Caco-2 (cell line): ENCODE results near the gene OTOP1. TPM values are rescaled to one million over a fixed set of nuclear protein-coding genes. Genes with fewer than 3 reads are reported as not detected.
"Not testable (repeated sequence)": the region's sequence is repeated elsewhere in the genome, so short reads cannot be mapped to it uniquely, and the experiment has no call there.

ENCODE experiments used
- BruUV-seq: library from RNA; stranded (reverse); fragments of 400-500 nt; replicated peaks from 2 replicates; lab custom pipeline; 2021; lab: Mats Ljungman, UMichigan
- CTCF ChIA-PET: fragments of 300-600 bp; sonication (Branson Sonifier 250); formaldehyde crosslinking; loops from one replicate; lab custom pipeline; 2022; ENCODE audit warnings: antibody characterized with exemption; lab: Charles Lee
- POLR2A ChIA-PET: fragments of 300-600 bp; sonication (Branson Sonifier 250); formaldehyde crosslinking; loops from one replicate; lab custom pipeline; 2022; ENCODE audit warnings: antibody characterized with exemption; lab: Charles Lee
- DNase-seq, 2 experiments: peaks; one replicate each; pipeline versions ENCODE4 v3.0.0 to v3.0.0-alpha.2; 2020 to 2022
- H3K27me3 ChIP-seq: replicated peaks from 2 replicates; pipeline ENCODE4 v1.6.0; 2011; ENCODE audit warnings: low read length; ENCODE audit not compliant: control insufficient read depth, insufficient read depth
- H3K36me3 ChIP-seq: 2 replicates; pipeline ENCODE4 v1.5.1; 2011; ENCODE audit warnings: low read length; ENCODE audit not compliant: control insufficient read depth, insufficient read depth
- H3K4me1 ChIP-seq: fragments of 250-450 bp; sonication (Bioruptor Pico); 2 replicates; pipeline ENCODE4 v1.5.1; 2020; ENCODE audit warnings: mild to moderate bottlenecking
- H3K4me3 ChIP-seq: 2 replicates; pipeline ENCODE4 v1.5.1; 2011; ENCODE audit warnings: low read depth, mild to moderate bottlenecking, control low read depth, low read length
- H3K9me3 ChIP-seq: fragments of 250-450 bp; sonication (Bioruptor Pico); 2 replicates; pipeline ENCODE4 v1.5.1; 2020; ENCODE audit warnings: mild to moderate bottlenecking, moderate library complexity
- H3K27ac Mint-ChIP-seq: one replicate; pipeline ENCODE4 v1.8.0; 2022; ENCODE audit warnings: mixed read lengths; ENCODE audit not compliant: unreplicated experiment
- H3K27me3 Mint-ChIP-seq: one replicate; pipeline ENCODE4 v1.8.0; 2022; ENCODE audit warnings: mixed read lengths; ENCODE audit not compliant: insufficient read depth, unreplicated experiment
- H3K36me3 Mint-ChIP-seq: one replicate; pipeline ENCODE4 v1.8.0; 2022; ENCODE audit warnings: mild to moderate bottlenecking, mixed read lengths; ENCODE audit not compliant: insufficient read depth, unreplicated experiment
- H3K4me1 Mint-ChIP-seq: one replicate; pipeline ENCODE4 v1.8.0; 2022; ENCODE audit warnings: low read depth, mixed read lengths; ENCODE audit not compliant: unreplicated experiment
- H3K4me3 Mint-ChIP-seq: one replicate; pipeline ENCODE4 v1.8.0; 2022; ENCODE audit warnings: mild to moderate bottlenecking, moderate library complexity, mixed read lengths; ENCODE audit not compliant: unreplicated experiment
- H3K9me3 Mint-ChIP-seq: one replicate; pipeline ENCODE4 v1.8.0; 2022; ENCODE audit warnings: mixed read lengths; ENCODE audit not compliant: unreplicated experiment
- intact Hi-C: fragments of 100-400 bp; cut with micrococcal nuclease; formaldehyde crosslinking; loops from one replicate; pipeline ENCODE4 v1.10.0; 2022; ENCODE audit not compliant: unreplicated experiment
- total RNA-seq: library from RNA; stranded (reverse); gene quantifications from 2 replicates; pipeline ENCODE4 v1.2.3, GENCODE V29; 2022

OTOP1 gene
- total RNA-seq, 1 experiment from 2014 or later, result not detected

DNA sequence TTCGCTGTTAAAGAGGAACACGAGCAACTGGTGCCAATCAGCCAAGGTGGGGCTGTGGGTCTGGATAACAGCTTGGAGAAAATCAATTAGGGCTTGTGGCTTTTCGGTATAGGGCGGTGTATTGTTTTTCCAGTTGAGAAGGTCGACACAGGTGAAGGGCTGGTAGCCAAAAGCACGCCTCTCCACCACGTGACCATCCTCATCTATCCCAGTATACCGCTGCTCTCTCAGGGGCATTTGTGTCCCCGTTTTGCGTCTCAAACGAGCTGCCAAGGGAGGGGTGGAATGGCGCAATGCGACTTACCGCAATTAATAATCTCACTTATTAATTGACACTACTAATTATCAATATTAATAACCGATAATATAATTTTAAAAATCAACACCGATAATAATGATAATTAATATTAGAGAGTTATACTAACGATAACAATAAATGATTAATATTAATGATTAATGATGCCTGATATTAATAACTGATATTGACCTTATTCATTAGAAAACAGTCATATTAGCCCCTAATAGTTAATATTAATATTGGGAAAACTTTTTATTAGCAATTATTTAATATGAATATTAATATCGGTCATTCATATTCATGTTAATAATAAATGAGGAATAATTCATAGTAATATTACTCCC is 62.1 kb downstream of the OTOP1 start:
- POLR2A ChIA-PET, intact Hi-C loops, H3K27ac Mint-ChIP-seq, H3K36me3 Mint-ChIP-seq, H3K9me3 Mint-ChIP-seq, CTCF ChIA-PET, BruUV-seq, H3K4me3 ChIP-seq, H3K4me1 ChIP-seq, H3K9me3 ChIP-seq, H3K4me3 Mint-ChIP-seq, H3K36me3 ChIP-seq, DNase-seq, H3K27me3 ChIP-seq, H3K27me3 Mint-ChIP-seq: not testable (repeated sequence)
- H3K4me1 Mint-ChIP-seq, result peaks cover 11% of the 10 kb centered on the region

DNA sequence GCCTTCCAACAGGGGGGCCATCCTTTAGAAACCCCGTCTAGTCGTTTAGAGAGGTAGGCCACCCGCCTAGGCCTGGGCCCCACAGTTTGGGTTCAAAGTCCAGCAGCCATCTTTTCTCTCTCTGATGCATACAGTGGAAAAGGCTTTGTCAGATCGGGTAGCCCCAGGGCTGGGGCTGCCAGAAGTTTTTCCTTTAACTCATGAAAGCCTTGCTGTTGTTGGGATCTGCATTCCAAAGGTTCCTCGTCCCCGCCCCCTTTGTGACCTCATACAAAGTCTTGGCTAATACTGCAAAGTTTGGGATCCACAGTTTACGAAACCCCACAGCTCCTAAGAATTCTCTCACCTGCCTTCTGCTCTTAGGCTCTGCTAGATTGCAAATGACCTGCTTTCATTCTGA is 64.5 kb downstream of the OTOP1 start:
- H3K4me3 ChIP-seq, CTCF ChIA-PET, H3K9me3 ChIP-seq, H3K36me3 ChIP-seq, H3K4me1 ChIP-seq, H3K36me3 Mint-ChIP-seq, H3K27me3 ChIP-seq, H3K9me3 Mint-ChIP-seq, H3K4me3 Mint-ChIP-seq, intact Hi-C loops, H3K4me1 Mint-ChIP-seq, POLR2A ChIA-PET, H3K27me3 Mint-ChIP-seq, BruUV-seq, H3K27ac Mint-ChIP-seq: not testable (repeated sequence)
- peak; percentile 65 to 68 for DNase-seq

DNA sequence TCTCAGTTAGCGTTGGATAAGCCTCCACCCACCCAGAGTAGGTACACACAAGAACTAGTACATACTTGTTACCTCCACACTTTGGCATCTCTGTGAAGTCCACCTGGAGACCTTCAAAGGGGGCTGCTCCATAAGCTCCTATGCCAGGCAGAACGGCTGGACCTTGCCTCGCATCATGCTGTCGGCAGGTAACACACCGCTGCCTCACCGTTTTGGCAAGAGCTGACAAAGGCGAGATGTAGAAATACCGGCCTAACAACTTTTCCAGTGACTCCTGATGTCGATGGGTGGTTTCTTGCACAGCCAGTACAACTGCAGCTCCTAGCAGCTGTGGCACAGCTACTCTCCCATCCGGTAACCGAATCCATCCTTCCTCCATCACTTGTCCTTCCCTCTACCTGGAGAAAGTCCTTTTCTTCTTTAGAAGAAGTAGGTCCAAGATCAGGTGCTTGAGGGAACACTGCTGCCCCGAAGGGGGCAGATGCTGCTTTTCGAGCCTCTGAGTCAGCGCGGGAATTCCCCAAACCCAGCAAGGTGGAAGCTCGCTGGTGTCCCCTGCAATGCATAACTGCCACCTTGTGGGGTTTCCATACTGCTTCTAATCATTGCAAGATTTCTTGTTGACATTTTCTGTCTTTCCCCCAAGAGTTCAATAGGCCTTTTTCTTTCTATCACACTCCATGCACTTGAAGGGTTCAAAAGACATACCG is 65.6 kb downstream of the OTOP1 start:
- H3K9me3 Mint-ChIP-seq, BruUV-seq, H3K9me3 ChIP-seq, H3K27me3 ChIP-seq, H3K27ac Mint-ChIP-seq, H3K36me3 ChIP-seq, H3K4me1 Mint-ChIP-seq, H3K4me3 ChIP-seq, H3K4me3 Mint-ChIP-seq, POLR2A ChIA-PET, intact Hi-C loops, H3K27me3 Mint-ChIP-seq, H3K36me3 Mint-ChIP-seq, CTCF ChIA-PET, H3K4me1 ChIP-seq: not testable (repeated sequence)
- peak; percentile 37 to 49 for DNase-seq

GRCh38 chr4:4145622-4146021 is 81.1 kb downstream of the OTOP1 start:
- H3K4me1 Mint-ChIP-seq, H3K36me3 Mint-ChIP-seq, H3K27me3 ChIP-seq, H3K27ac Mint-ChIP-seq, H3K9me3 Mint-ChIP-seq, CTCF ChIA-PET, H3K9me3 ChIP-seq, H3K4me1 ChIP-seq, H3K4me3 ChIP-seq, H3K4me3 Mint-ChIP-seq, H3K27me3 Mint-ChIP-seq, DNase-seq, POLR2A ChIA-PET, H3K36me3 ChIP-seq, intact Hi-C loops, BruUV-seq: not testable (repeated sequence)

DNA sequence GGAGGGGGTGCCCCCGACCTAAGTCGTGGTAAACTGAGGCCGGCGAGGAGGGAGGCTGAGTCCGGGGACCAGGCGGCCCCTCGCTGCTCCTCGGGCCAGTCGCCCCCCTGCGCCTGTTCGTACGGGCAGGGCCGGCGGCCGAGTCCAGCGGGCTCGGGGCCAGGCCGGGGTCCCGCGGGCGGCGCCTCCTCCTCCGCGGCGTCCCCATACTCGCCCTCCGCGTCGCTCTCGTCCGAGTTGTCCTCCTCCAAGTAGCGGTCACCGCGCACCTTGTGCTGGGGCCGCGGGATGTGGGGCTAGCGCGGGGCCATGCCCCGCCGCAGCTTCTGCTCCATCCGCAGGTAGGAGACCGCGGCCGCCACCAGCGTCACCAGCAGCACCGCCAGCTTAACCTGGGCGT is 83.4 kb downstream of the OTOP1 start:
- H3K4me1 Mint-ChIP-seq, H3K9me3 Mint-ChIP-seq, H3K4me3 ChIP-seq, H3K4me3 Mint-ChIP-seq, intact Hi-C loops, H3K27me3 ChIP-seq, BruUV-seq, DNase-seq, H3K4me1 ChIP-seq, CTCF ChIA-PET, H3K27me3 Mint-ChIP-seq, H3K9me3 ChIP-seq, H3K36me3 Mint-ChIP-seq, POLR2A ChIA-PET, H3K36me3 ChIP-seq, H3K27ac Mint-ChIP-seq: not testable (repeated sequence)

DNA sequence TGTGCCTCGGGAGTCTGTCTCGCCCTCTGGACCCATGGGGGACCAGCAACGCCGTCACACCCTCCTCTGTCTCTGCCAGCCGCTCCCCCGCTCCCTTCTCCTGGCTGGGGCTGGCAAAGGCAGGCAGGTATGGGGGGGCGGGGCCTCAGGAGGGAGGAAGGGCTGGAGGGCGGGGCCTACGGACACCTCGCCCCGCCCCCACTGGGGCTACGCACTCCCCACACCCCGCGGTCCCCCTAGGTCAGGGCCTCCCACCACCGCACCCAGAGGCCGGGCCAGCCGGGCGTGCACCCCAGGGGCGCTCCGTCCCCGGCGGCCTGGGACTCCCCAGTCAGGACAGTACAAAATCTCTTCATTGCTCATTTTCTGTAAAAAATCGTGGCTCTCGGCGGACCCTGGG is 84.0 kb downstream of the OTOP1 start:
- intact Hi-C loops, DNase-seq, H3K9me3 Mint-ChIP-seq, H3K36me3 Mint-ChIP-seq, BruUV-seq, H3K4me1 ChIP-seq, H3K27ac Mint-ChIP-seq, H3K27me3 Mint-ChIP-seq, H3K36me3 ChIP-seq, H3K4me1 Mint-ChIP-seq, H3K9me3 ChIP-seq, CTCF ChIA-PET, H3K27me3 ChIP-seq, POLR2A ChIA-PET, H3K4me3 Mint-ChIP-seq, H3K4me3 ChIP-seq: not testable (repeated sequence)

- H3K36me3 ChIP-seq, H3K9me3 Mint-ChIP-seq, CTCF ChIA-PET, H3K36me3 Mint-ChIP-seq, POLR2A ChIA-PET, H3K9me3 ChIP-seq, DNase-seq, H3K27me3 ChIP-seq, H3K27me3 Mint-ChIP-seq, BruUV-seq, intact Hi-C loops, H3K4me1 Mint-ChIP-seq, H3K4me3 ChIP-seq, H3K4me1 ChIP-seq, H3K4me3 Mint-ChIP-seq, H3K27ac Mint-ChIP-seq: not testable (repeated sequence)
Observed at GRCh38 chr4:4141186-4141585, 85.5 kb downstream of the OTOP1 start.
